ENCODE data around the gene SKA3.

- TF ChIP-seq POLR2AphosphoS5 (IDR thresholded peaks at IDR 0.05; ENCODE audit: insufficient read depth in 1 of 2, low read depth in 1 of 2) = no peak
- TF ChIP-seq, protein P1, sequence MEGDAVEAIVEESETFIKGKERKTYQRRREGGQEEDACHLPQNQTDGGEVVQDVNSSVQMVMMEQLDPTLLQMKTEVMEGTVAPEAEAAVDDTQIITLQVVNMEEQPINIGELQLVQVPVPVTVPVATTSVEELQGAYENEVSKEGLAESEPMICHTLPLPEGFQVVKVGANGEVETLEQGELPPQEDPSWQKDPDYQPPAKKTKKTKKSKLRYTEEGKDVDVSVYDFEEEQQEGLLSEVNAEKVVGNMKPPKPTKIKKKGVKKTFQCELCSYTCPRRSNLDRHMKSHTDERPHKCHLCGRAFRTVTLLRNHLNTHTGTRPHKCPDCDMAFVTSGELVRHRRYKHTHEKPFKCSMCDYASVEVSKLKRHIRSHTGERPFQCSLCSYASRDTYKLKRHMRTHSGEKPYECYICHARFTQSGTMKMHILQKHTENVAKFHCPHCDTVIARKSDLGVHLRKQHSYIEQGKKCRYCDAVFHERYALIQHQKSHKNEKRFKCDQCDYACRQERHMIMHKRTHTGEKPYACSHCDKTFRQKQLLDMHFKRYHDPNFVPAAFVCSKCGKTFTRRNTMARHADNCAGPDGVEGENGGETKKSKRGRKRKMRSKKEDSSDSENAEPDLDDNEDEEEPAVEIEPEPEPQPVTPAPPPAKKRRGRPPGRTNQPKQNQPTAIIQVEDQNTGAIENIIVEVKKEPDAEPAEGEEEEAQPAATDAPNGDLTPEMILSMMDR (IDR thresholded peaks at IDR 0.05) = no peak
These were observed 32.4 kb upstream of the SKA3 start for GRCh38 chr13:21208652-21209154.
